HG03108 (cell line): ENCODE results near the gene LRIT1.

Source experiments
- ATAC-seq: cut with Tn5 transposase; IDR thresholded peaks from one replicate; pipeline ENCODE4 v1.9.1; 2021; ENCODE audit warnings: moderate library complexity; ENCODE audit not compliant: unreplicated experiment

Gene LRIT1

DNA sequence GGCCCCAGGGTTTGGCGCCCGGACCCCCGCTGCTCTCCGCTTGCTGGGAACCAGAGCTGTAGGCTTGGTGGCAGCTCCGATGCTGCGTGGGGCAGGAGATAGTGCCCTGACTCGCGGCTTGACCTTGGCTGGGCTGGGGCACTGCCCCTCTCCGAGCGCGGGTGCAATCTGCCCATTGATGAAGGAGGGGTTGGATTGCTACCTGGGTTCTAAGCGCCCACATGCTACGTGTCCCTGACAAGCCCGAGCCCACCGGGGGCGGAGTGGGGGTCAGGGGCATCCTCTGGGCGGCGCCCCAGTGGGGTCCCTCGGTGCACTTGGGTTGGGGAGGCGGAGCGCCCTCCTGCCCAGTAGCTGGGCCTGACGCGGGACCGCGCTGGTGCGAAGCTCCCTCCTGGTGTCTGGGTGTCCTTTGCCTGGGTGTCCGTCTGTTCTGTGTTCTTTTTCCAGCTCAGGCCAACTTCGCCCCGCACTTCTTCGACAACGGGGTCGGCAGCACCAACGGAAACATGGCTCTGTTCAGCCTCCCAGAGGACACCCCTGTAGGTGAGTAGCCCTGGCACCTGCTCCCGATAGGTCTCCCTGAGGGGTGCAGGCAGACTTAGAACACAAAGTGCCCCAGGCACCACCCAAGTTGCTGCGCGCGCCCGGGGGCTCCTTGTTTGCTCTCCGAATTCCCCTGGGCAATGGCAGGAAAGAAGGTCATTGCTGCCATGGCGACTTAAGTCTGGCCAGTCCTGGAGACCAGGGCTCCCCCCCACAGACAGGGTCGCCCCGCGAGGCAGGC is 46.1 kb downstream of the LRIT1 start:
- ATAC-seq, result no peak

DNA sequence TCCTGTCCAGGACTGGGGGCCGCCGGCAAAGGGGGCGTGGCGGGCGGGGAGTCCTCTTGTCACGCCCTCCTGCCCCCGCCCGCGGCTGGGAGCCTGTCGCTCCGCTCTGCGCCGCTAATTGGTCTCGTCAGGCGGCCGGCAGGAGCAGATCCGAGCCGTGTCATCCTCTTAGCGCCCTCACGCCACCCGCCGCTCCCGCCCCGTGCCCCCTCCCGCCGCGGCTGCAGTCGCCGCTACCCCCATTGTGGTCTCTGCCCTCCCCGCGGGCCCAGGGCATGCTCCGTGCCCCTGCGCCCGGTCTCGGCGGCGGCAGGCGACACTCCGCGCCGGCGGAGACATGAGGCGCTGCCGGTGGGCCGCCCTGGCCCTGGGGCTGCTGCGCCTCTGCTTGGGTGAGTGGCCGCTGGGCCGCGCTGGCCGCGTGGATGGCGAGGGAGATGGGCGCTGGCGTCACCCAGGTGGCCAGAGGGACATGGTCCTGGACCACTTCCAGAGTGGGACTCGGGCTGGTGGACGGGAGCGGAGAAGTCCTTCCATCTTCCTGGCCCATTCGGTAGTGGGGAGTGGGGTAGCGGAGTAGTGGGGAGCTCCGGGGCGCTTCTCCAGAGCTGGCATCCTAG is 46.8 kb downstream of the LRIT1 start, which contains the start of gene CDHR1:
Gene CDHR1, plus strand, starts transcription at position 114 of the 620 bp plus-strand sequence. Its CDS starts 224 bp downstream, at position 338.
- peak; percentile 80 for ATAC-seq

- no peak for ATAC-seq
Measured at GRCh38 chr10:84193846-84194423, 47.4 kb downstream of the LRIT1 start.

DNA sequence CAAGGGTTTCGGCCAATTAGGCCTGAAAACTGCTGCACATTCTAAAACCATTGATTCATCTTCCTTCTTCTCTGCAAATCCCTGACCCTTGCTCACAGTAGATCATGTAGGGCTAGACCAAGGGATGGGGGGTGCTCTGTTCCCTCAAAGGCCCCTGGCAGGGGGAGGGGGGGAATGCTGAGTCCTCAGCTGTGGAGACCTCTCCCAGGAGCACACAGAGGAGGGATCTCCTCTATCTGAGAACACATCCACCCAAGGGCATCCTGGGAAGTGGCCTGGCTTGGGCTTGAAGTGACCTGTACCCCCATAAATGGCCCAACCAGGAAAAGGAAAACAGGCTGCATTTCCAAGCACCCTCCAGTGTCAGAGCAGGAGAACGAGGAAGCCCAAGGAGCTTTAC is 48.0 kb downstream of the LRIT1 start:
- no peak for ATAC-seq

- no peak for ATAC-seq
Measured at GRCh38 chr10:84191106-84191505, 50.2 kb downstream of the LRIT1 start.

DNA sequence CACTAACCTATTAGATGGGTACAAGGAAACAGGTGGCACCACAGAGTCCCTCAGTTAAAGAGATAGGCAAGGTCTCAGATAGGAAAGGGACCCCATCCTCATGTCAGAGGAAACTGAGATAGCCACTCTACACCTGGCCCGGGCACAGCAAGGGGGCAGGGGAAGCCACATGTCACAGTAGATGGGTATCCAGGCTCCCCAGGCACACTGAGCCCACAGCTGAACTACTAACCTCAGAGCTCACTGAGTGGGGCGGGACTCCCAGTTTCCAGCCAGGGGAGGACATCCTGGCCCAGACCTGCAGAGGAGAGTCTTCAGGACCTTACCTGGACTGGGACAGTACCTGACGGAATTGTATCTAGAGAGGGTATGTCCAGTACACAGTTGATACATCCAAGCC is 50.7 kb downstream of the LRIT1 start:
- no peak for ATAC-seq

- ATAC-seq, result no peak
Measured at GRCh38 chr10:84188815-84189214, 52.5 kb downstream of the LRIT1 start.

GRCh38 chr10:84185526-84186175 is 55.7 kb downstream of the LRIT1 start:
- no peak for ATAC-seq

DNA sequence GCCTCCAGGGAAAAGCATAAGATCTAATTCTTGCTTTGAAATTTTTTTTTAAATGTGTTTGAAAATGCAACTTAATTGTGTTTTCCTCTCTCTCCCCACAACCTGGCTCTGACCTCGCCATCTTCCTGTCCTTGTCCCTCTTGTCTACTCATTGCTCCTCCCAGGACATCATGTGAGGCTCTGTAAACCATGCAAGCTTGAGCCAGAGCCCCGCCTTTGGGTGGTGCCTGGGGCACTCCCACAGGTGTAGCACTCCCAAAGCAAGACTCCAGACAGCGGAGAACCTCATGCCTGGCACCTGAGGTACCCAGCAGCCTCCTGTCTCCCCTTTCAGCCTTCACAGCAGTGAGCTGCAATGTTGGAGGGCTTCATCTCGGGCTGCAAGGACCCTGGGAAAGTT is 56.8 kb downstream of the LRIT1 start:
- ATAC-seq, result no peak

GRCh38 chr10:84181631-84182030 is 59.7 kb downstream of the LRIT1 start:
- ATAC-seq, result no peak
